Loucy (cell line): ENCODE results near the gene DYRK2.

Experiments used
- EZH2phosphoT487 ChIP-seq: fragments of 200-600 bp; IDR thresholded peaks from 2 replicates; pipeline ENCODE4 v1.6.1; 2018; ENCODE audit warnings: antibody characterized with exemption, mild to moderate bottlenecking, moderate library complexity, borderline replicate concordance
- TF ChIP-seq, protein P1 (sequence below): fragments of 200-600 bp; sonication (generic); conservative IDR thresholded peaks from 2 replicates; pipeline ENCODE4 v1.5.1; 2014; ENCODE audit warnings: mild to moderate bottlenecking, antibody characterized with exemption, low read length

DNA sequence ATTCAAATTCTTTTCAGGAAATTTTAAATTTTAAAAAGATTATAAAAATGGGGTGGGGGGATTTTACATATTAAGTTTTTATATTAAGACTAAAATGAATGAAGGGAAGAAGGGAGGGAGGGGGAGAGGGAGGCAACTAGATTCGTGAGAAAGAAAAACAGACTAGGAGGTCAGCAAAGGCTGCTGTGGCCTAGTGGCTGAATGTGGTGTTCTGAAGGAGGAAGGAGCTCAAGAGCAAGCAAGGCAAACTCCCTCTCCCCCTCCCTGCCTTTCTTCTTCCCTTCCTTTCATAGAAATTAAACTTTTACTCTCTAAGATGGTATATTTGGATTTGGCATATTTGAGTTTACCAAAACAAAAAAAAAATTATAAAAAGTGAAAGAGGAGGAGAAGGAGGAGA lies 18.1 kb downstream of the DYRK2 start:
- TF ChIP-seq, protein P1, sequence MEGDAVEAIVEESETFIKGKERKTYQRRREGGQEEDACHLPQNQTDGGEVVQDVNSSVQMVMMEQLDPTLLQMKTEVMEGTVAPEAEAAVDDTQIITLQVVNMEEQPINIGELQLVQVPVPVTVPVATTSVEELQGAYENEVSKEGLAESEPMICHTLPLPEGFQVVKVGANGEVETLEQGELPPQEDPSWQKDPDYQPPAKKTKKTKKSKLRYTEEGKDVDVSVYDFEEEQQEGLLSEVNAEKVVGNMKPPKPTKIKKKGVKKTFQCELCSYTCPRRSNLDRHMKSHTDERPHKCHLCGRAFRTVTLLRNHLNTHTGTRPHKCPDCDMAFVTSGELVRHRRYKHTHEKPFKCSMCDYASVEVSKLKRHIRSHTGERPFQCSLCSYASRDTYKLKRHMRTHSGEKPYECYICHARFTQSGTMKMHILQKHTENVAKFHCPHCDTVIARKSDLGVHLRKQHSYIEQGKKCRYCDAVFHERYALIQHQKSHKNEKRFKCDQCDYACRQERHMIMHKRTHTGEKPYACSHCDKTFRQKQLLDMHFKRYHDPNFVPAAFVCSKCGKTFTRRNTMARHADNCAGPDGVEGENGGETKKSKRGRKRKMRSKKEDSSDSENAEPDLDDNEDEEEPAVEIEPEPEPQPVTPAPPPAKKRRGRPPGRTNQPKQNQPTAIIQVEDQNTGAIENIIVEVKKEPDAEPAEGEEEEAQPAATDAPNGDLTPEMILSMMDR, result no peak
- no peak for TF ChIP-seq EZH2phosphoT487
